Nephron (organoid): ENCODE data around the gene DDX31.

Experiments
- H3K27ac Mint-ChIP-seq, 3 experiments: 2 replicates each; pipeline ENCODE4 v1.8.0; 2020; ENCODE audit warnings: mixed read lengths in 3 of 3, mild to moderate bottlenecking in 2 of 3, moderate library complexity in 1 of 3
- H3K27me3 Mint-ChIP-seq: 2 replicates; pipeline ENCODE4 v1.8.0; 2021; ENCODE audit warnings: low read depth, mild to moderate bottlenecking, moderate library complexity, mixed read lengths
- H3K36me3 Mint-ChIP-seq: 2 replicates; pipeline ENCODE4 v1.8.0; 2020; ENCODE audit warnings: low read depth, mixed read lengths
- H3K4me1 Mint-ChIP-seq: 2 replicates; pipeline ENCODE4 v1.8.0; 2020; ENCODE audit warnings: mixed read lengths
- H3K4me3 Mint-ChIP-seq, 3 experiments: 2 replicates each; pipeline ENCODE4 v1.8.0; 2020; ENCODE audit warnings: mild to moderate bottlenecking in 3 of 3, mixed read lengths in 3 of 3, moderate library complexity in 2 of 3
- H3K9me3 Mint-ChIP-seq: 2 replicates; pipeline ENCODE4 v1.8.0; 2020; ENCODE audit warnings: mixed read lengths
- TF ChIP-seq, protein P1 (sequence below), 3 experiments: fragments of 200-600 bp; sonication (generic); IDR thresholded peaks; one replicate each; pipeline ENCODE4 v1.5.0; 2021; ENCODE audit warnings: antibody characterized with exemption in 3 of 3; ENCODE audit not compliant: unreplicated experiment in 3 of 3

Gene DDX31

DNA sequence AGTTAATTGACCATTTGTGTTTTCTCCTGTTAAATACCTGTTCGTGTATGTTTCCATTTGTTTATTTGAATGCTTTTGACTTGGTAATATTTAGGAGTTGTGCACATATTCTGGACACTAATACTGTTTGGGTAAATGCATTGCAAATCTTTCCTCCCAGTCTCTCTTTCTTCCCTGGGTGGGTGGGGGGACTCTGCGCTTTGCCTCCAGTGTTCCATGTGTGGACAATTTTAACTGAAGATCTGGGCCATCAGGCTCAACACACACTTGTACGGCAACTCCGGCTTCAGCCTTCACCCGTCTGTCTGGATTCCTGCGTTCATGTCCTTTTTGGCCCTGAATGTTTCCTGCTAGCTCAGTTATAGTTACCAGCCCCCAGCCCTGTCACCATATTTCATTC is 40.5 kb upstream of the DDX31 start:
- H3K9me3 Mint-ChIP-seq = no peaks in the 10 kb centered on the region
- H3K4me3 Mint-ChIP-seq = no peak overlapping the region
- no peak overlapping the region for H3K27ac Mint-ChIP-seq
- no peaks in the 10 kb centered on the region for H3K4me1 Mint-ChIP-seq
- no peaks in the 10 kb centered on the region for H3K36me3 Mint-ChIP-seq
- TF ChIP-seq, protein P1, sequence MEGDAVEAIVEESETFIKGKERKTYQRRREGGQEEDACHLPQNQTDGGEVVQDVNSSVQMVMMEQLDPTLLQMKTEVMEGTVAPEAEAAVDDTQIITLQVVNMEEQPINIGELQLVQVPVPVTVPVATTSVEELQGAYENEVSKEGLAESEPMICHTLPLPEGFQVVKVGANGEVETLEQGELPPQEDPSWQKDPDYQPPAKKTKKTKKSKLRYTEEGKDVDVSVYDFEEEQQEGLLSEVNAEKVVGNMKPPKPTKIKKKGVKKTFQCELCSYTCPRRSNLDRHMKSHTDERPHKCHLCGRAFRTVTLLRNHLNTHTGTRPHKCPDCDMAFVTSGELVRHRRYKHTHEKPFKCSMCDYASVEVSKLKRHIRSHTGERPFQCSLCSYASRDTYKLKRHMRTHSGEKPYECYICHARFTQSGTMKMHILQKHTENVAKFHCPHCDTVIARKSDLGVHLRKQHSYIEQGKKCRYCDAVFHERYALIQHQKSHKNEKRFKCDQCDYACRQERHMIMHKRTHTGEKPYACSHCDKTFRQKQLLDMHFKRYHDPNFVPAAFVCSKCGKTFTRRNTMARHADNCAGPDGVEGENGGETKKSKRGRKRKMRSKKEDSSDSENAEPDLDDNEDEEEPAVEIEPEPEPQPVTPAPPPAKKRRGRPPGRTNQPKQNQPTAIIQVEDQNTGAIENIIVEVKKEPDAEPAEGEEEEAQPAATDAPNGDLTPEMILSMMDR (IDR thresholded peaks at IDR 0.05; ENCODE audit: unreplicated experiment in 3 of 3) = no peak
- H3K27me3 Mint-ChIP-seq = peaks cover 10% of the 10 kb centered on the region

DNA sequence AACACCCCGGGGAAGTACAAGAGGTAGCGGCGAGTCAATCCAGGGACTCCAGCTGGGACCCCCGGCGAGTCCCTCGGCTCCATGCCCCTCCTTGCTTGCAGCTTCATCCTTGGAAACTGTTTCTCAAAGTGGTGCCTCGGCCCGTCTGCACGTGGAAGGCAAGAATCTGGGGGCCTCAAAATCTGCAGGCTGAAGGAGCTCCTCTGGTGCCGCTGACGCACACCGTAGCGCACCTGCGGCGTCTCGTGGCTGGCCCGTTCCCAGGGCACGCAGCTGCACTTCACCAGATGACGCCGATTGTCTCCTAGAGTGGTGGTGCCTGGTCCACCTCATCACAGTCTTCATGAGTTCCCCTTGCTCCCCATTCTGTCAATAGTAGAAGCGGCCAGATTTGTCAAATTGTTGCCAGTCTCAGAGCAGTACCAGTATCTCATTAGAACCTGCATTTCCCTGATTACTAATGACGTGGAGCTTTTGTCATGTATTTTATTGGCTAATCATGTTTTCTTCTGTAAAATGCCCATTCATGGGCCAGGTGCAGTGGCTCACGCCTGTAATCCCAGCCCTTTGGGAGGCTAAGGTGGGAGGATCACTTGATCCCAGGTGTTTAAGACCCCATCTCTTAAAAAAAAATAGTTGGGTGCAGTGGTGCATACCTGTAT is 39.1 kb upstream of the DDX31 start:
- Mint-ChIP-seq H3K27me3 (peaks cover 10% of the 10 kb centered on the region), H3K4me1 (no peaks in the 10 kb centered on the region), H3K27ac (no peak overlapping the region), H3K9me3 (no peaks in the 10 kb centered on the region), H3K36me3 (no peaks in the 10 kb centered on the region), H3K4me3 (no peak overlapping the region)
- TF ChIP-seq, protein P1 (IDR thresholded peaks at IDR 0.05; ENCODE audit: unreplicated experiment in 3 of 3) = no peak

DNA sequence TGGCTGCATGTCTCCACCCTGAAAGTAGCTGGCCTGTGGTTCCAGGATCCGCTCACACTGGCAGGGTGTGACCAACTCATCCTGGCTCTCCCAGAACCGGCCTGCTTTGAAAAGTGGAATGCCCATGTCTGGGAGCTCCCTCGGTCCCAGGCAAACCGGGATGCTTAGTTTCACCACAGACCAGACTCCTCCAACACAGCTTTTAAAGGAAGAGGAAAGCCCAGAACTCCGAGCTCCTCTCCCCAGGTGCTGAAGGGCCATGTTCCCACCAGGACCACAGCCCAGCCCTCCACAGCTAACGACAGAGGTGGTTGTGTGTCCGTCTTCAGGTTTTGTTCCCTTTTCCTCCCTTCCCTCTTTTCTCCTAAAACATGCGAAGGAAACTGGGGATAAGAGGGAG is 38.5 kb upstream of the DDX31 start:
- Mint-ChIP-seq H3K27me3 (peaks cover 10% of the 10 kb centered on the region), H3K27ac (no peak overlapping the region), H3K4me3 (no peak overlapping the region), H3K36me3 (no peaks in the 10 kb centered on the region), H3K9me3 (peaks cover 3% of the 10 kb centered on the region), H3K4me1 (no peaks in the 10 kb centered on the region)
- TF ChIP-seq, protein P1 (IDR thresholded peaks at IDR 0.05; ENCODE audit: unreplicated experiment in 3 of 3) = no peak

DNA sequence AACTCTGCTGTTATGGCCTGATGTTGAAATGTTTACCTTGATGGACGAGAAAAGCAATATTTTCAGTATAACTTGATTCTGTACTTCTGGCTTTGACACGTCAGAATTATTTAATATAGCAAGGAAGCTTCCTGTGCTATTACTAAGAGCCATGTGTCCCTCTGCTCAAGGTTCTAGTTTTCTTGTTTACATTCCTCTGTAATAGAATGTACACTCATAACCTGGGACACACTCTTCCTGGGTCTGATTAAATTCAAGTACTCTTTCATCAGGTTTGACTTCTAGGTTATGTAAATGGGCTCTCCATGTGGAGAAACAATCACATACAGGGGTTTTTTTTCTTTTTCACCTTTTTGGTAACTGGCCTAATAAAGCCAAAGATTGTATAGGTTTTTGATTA is 33.6 kb upstream of the DDX31 start:
- Mint-ChIP-seq H3K36me3 (no peaks in the 10 kb centered on the region), H3K9me3 (peaks cover 11% of the 10 kb centered on the region), H3K27me3 (no peaks in the 10 kb centered on the region), H3K4me1 (no peaks in the 10 kb centered on the region), H3K4me3 (no peak overlapping the region), H3K27ac (no peak overlapping the region)
- TF ChIP-seq, protein P1 (IDR thresholded peaks at IDR 0.05; ENCODE audit: unreplicated experiment in 3 of 3) = no peak

DNA sequence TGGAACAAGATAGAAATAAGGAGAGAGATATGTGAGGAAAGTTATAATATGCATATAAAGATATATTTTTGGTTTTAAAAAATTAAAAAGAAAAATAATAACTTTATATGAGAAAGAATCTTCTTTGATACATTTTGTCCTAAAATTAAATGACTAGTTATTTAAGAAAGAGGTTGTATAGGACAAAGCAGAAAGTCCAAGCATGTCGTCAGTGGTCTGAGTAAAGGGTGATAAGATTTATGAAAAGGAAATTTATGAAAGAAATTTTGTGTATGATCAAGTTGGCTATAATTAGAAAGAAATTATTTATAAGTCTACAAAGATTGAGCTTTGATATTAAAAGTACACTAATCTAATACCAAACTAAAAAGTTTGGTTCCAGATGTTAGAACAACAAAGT is 32.5 kb upstream of the DDX31 start:
- TF ChIP-seq, protein P1 (IDR thresholded peaks at IDR 0.05; ENCODE audit: unreplicated experiment in 3 of 3) = no peak
- Mint-ChIP-seq H3K36me3 (peaks cover 3% of the 10 kb centered on the region), H3K27ac (no peak overlapping the region), H3K9me3 (peaks cover 22% of the 10 kb centered on the region), H3K4me1 (no peaks in the 10 kb centered on the region), H3K4me3 (no peak overlapping the region), H3K27me3 (no peaks in the 10 kb centered on the region)

DNA sequence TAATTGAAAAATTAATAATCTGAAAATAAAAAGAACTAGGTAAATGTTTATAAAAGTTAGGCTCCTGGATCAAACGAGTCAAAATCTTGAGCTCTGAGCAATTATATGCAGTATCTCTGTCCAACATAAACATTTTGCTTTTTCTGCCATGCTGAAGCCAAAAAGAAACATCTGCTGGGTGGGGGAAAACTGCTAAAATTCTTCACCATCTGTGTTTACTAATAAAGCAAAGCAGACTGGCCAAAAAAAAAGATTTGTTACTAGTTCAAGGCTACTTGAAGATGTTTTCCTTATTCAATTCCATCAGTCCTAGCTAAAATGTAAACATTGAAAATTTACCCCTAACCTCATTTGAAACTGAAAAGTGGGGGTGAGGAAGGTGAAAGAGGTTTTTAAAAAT is 30.2 kb upstream of the DDX31 start:
- no peak overlapping the region for H3K27ac Mint-ChIP-seq

More for the DNA sequence above, 30.2 kb upstream of the DDX31 start:
- no peaks in the 10 kb centered on the region for H3K27me3 Mint-ChIP-seq
- H3K4me1 Mint-ChIP-seq = no peaks in the 10 kb centered on the region
- H3K36me3 Mint-ChIP-seq = peaks cover 7% of the 10 kb centered on the region
- TF ChIP-seq, protein P1 (IDR thresholded peaks at IDR 0.05; ENCODE audit: unreplicated experiment in 3 of 3) = no peak
- no peak overlapping the region for H3K4me3 Mint-ChIP-seq
- peaks cover 40% of the 10 kb centered on the region for H3K9me3 Mint-ChIP-seq
